ENCODE data around the gene MRRF.

GRCh38 chr9:122356627-122357026 lies 91.9 kb downstream of the MRRF start:
- TF ChIP-seq CTCF (IDR thresholded peaks at IDR 0.05; ENCODE audit: insufficient read depth, low read length) (peak; percentile 18), SPI1 (IDR thresholded peaks at IDR 0.05; ENCODE audit: borderline replicate concordance, low read depth) (no peak), POLR2AphosphoS5 (IDR thresholded peaks at IDR 0.05; ENCODE audit: low read depth) (no peak)
